Ovary (tissue), 3 donors: Measurements from ENCODE around the gene FMO5.

Source experiments
- CTCF ChIP-seq, 3 donors: fragments of 450-650 bp in 2 of 3; fragments of 200-600 bp in 1 of 3; IDR thresholded peaks; one replicate each; pipeline versions ENCODE4 v1.5.1 to v1.8.0; 2016 to 2022; ENCODE audit warnings: antibody characterized with exemption in 3 of 3, mild to moderate bottlenecking in 1 of 3
- EP300 ChIP-seq: sonication (generic); formaldehyde crosslinking; IDR thresholded peaks from one replicate; pipeline ENCODE4 v1.6.1; 2017; ENCODE audit warnings: antibody characterized with exemption
- POLR2A ChIP-seq: fragments of 450-650 bp; IDR thresholded peaks from one replicate; pipeline ENCODE4 v1.6.1; 2017; ENCODE audit warnings: antibody characterized with exemption, mild to moderate bottlenecking, moderate library complexity
- donor health status: DM: no; HTN: no; CAD: no.

GRCh38 chr1:147216124-147216523 lies 9.0 kb downstream of the FMO5 start:
- TF ChIP-seq CTCF (IDR thresholded peaks at IDR 0.05) = no peak
- no peak for TF ChIP-seq POLR2A
- TF ChIP-seq EP300 = no peak
